HUES64 (cell line): Measurements from ENCODE around the gene CRLF1.
A peak's percentile ranks its signal among the peaks of the same experiment; 100 is the strongest.

ENCODE experiments used
- H3K27ac ChIP-seq: 2 replicates; pipeline ENCODE4 v1.7.0; 2013; ENCODE audit warnings: low read depth, low read length, inconsistent platforms
- H3K27me3 ChIP-seq: 2 replicates; pipeline ENCODE4 v1.6.1; 2013; ENCODE audit warnings: mild to moderate bottlenecking, low read length; ENCODE audit not compliant: insufficient read depth
- H3K36me3 ChIP-seq: 2 replicates; pipeline ENCODE4 v1.6.1; 2013; ENCODE audit warnings: mild to moderate bottlenecking, low read length; ENCODE audit not compliant: insufficient read depth
- H3K4me1 ChIP-seq: 2 replicates; pipeline ENCODE4 v1.6.1; 2013; ENCODE audit warnings: mild to moderate bottlenecking, low read length, moderate library complexity; ENCODE audit not compliant: insufficient read depth
- H3K4me3 ChIP-seq: 2 replicates; pipeline ENCODE4 v1.5.1; 2013; ENCODE audit warnings: mild to moderate bottlenecking, low read length, moderate library complexity
- H3K9ac ChIP-seq: 2 replicates; pipeline ENCODE4 v1.6.1; 2013; ENCODE audit warnings: mild to moderate bottlenecking, low read depth, low read length
- H3K9me3 ChIP-seq: 2 replicates; pipeline ENCODE4 v1.6.1; 2013; ENCODE audit warnings: low read depth, low read length; ENCODE audit not compliant: insufficient read depth
- WGBS: fragments of 150-250, 120-280 bp; methylation state at CpG from one replicate; pipeline ENCODE4 v1.1.7; 2013; ENCODE audit warnings: missing lambda C conversion rate; 5-methylcytosine and 5-hydroxymethylcytosine counted together

The CRLF1 gene

DNA sequence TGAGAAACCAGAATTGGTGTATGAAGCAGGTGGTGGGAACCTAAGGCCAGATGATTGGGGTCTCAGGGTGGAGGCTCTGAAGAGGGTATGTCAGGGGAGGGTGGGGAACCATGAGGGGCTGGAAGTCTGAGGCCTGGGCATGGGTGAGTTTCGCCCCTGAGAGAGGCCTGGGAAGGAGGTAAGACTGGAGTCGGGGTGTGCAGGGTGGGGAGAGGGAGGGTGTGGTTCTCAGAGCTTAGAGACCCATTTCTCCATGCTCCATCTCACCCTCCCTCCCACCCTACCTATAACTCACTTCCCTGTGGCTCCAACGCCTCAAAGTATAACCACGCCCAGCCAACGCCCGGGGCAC is 29.2 kb upstream of the CRLF1 start:
- peaks cover 15% of the 10 kb centered on the region for H3K27me3 ChIP-seq
- WGBS: 25% methylated on average over 6 of the region's 6 CpGs
- no peak overlapping the region for H3K27ac ChIP-seq
- no peaks in the 10 kb centered on the region for H3K36me3 ChIP-seq
- H3K9me3 ChIP-seq: no peaks in the 10 kb centered on the region
- peaks cover 4% of the 10 kb centered on the region; the same call in 1 of the 2 replicates for H3K4me1 ChIP-seq
- H3K9ac ChIP-seq: no peak overlapping the region
- peak overlapping the region; percentile 8; the same call in 1 of the 2 replicates for H3K4me3 ChIP-seq

DNA sequence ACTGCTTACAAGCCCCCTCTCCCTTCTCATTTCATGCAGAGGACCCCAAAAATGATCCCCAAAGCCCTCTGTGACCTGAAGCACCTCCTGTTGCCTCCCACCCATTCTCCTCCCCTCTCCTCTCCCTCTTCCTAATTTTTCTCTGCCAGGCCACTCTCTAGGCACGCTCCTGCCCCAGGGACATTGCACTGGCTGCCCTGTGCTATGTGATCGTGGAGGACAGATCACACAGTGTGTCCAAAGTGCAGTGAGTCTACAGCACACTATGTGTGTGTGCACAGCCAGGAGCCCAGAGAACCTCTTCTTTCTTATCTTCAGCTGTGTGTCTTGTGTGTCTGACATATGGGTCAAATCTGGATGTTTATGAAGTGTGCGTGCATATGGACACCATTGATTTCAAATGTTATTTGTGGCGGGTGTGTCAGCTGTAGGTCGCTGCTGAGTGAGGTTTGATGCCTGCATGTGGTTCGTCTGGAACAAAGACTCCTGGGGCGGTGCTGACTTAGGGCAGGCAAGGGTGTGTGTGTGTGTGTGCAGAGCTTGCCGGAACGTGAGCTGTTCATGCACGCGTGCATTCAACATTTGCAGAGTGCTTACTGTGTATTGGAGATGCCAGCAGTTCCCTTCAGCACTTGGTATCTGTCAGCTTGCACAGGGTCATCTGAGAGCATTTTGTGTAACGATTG is 28.2 kb upstream of the CRLF1 start:
- no peak overlapping the region for H3K27ac ChIP-seq
- H3K27me3 ChIP-seq: peaks cover 15% of the 10 kb centered on the region
- H3K9me3 ChIP-seq: no peaks in the 10 kb centered on the region
- H3K9ac ChIP-seq: no peak overlapping the region
- 80% methylated on average over 12 of the region's 12 CpGs for WGBS
- no peak overlapping the region for H3K4me3 ChIP-seq
- H3K4me1 ChIP-seq: peaks cover 4% of the 10 kb centered on the region; the same call in 1 of the 2 replicates
- no peaks in the 10 kb centered on the region for H3K36me3 ChIP-seq

DNA sequence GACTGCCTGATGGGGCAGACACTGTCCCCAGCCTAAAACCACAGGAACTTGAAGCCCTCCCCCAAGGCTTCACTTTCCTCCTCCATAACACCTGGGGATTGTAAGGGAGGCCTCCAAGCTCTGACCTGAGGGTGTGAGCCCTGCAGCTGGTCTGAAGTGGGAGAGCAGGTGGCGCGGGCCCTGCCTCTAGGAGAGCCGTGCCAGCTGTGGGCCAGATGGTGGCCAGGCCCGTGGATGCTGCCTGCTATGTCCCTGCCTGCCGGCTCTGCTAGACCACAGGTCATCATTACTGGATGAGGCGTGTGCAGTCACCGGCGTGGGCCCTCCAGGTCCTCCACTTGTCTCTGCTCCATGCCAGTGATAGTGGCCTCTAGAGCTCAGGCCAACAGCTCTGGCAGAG is 26.7 kb upstream of the CRLF1 start:
- Histone ChIP-seq H3K36me3 (no peaks in the 10 kb centered on the region), H3K27me3 (peaks cover 15% of the 10 kb centered on the region), H3K9me3 (no peaks in the 10 kb centered on the region), H3K4me1 (peaks cover 4% of the 10 kb centered on the region; the same call in 1 of the 2 replicates), H3K4me3 (no peak overlapping the region), H3K27ac (no peak overlapping the region), H3K9ac (no peak overlapping the region)
- WGBS: 85% methylated on average over 8 of the region's 8 CpGs

DNA sequence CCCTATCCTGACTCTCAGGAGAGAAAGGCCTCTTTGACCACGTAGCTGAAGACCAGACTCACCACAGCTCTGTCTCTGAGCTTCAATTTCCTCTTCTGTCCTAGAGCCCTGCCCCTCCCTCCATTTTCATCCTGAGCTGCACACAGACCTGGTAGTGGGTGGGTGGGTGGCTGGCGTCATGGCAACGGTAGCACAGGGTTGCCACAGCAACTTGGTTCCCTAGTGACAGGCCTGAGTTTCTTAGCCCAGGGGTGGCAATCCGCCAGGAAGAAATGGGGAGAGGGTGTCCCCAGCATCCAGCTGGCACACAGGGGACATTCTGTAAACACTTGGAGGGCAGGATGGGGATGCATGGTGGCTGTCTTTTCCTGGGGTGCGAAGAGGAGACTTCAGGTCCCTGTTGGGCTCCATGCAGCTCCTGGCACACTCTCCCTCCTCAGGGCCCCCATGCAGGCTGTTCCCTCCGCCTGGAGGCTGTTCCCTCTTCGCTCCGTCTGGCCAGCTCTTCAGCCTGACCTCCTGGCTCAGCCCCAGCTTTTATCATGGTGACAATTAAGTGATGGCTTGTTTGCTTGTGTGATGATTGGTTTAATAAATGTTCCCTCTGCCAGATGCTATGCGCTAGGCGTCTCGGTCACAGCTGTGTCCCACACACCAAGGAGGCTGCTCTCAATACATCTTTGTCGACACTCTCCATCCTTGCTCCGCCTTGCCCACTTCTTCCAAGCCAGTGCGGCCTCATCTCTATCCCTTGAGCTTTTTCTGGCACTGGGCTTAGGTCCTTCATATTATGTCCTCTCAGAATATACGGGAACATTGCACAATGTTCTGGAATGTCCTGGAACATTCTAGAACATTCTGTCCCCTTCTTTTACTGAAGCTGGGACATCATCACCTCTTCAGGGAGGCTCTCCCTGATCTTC is 22.8 kb upstream of the CRLF1 start:
- H3K4me1 ChIP-seq: no peaks in the 10 kb centered on the region
- no peaks in the 10 kb centered on the region for H3K9me3 ChIP-seq
- H3K27me3 ChIP-seq: peaks cover 1% of the 10 kb centered on the region
- H3K9ac ChIP-seq: no peak overlapping the region
- no peaks in the 10 kb centered on the region for H3K36me3 ChIP-seq
- H3K4me3 ChIP-seq: no peak overlapping the region
- H3K27ac ChIP-seq: no peak overlapping the region
- 91% methylated on average over 15 of the region's 15 CpGs for WGBS

DNA sequence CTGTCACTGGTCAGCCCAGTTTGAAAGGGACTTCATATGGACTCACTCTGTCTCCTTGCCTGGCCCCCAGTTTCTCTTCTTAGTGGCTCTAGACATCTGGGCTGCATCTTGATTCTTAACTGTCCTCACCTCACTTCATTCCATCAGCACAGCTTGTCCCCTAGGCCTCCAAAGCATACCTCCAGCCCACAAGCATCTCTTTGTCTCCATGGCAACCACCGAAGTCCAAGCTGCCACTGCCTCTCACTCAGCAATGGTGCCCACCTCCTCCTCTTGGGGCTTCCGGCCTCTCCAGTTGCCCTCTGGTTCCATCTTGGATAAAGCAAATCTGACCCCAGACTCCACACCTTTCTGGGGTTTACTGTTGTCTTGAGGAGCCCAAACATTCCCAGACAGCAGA is 20.3 kb upstream of the CRLF1 start:
- 76% methylated on average over 2 of the region's 2 CpGs for WGBS
- H3K27ac ChIP-seq: no peak overlapping the region
- H3K4me3 ChIP-seq: no peak overlapping the region
- no peaks in the 10 kb centered on the region for H3K4me1 ChIP-seq
- H3K36me3 ChIP-seq: no peaks in the 10 kb centered on the region
- H3K9ac ChIP-seq: no peak overlapping the region
- no peaks in the 10 kb centered on the region for H3K9me3 ChIP-seq
- H3K27me3 ChIP-seq: no peaks in the 10 kb centered on the region

GRCh38 chr19:18620902-18621301 is 14.3 kb upstream of the CRLF1 start:
- no peaks in the 10 kb centered on the region for H3K9me3 ChIP-seq
- H3K4me1 ChIP-seq: no peaks in the 10 kb centered on the region
- H3K36me3 ChIP-seq: no peaks in the 10 kb centered on the region
- H3K27me3 ChIP-seq: peaks cover 3% of the 10 kb centered on the region; the same call in 1 of the 2 replicates
- H3K9ac ChIP-seq: no peak overlapping the region
- 86% methylated on average over 7 of the region's 7 CpGs for WGBS
- H3K27ac ChIP-seq: no peak overlapping the region
- H3K4me3 ChIP-seq: no peak overlapping the region

- Histone ChIP-seq H3K27me3 (peaks cover 9% of the 10 kb centered on the region), H3K27ac (no peak overlapping the region), H3K9me3 (no peaks in the 10 kb centered on the region), H3K9ac (no peak overlapping the region), H3K36me3 (no peaks in the 10 kb centered on the region), H3K4me3 (no peak overlapping the region), H3K4me1 (no peaks in the 10 kb centered on the region)
- WGBS: 83% methylated on average over 10 of the region's 10 CpGs
These were observed 13.7 kb upstream of the CRLF1 start for GRCh38 chr19:18620311-18620710.

DNA sequence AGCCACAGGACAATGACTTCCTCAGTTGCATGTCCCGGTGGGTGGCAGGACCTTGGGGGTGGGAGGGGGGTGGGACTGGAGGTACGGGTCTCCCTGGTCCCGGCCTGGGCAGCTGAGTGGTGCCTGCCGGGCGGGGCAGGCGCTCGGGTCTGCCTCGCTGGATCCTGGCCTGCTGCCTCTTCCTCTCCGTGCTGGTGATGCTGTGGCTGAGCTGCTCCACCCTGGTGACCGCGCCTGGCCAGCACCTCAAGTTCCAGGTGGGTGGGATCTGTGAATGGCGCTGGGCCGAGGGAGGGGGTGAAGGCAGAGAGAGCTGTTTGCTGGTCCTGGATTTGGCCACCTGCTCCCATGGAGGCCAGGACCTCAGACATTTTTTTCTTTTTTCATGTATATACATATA is 11.6 kb upstream of the CRLF1 start:
- no peak overlapping the region for H3K4me3 ChIP-seq
- no peak overlapping the region for H3K9ac ChIP-seq
- H3K36me3 ChIP-seq: no peaks in the 10 kb centered on the region
- H3K4me1 ChIP-seq: no peaks in the 10 kb centered on the region
- H3K27me3 ChIP-seq: peaks cover 30% of the 10 kb centered on the region
- WGBS: 91% methylated on average over 13 of the region's 13 CpGs
- H3K9me3 ChIP-seq: no peaks in the 10 kb centered on the region
- H3K27ac ChIP-seq: no peak overlapping the region

- H3K4me3 ChIP-seq: no peak overlapping the region
- H3K27ac ChIP-seq: no peak overlapping the region
- peaks cover 37% of the 10 kb centered on the region for H3K27me3 ChIP-seq
- H3K9me3 ChIP-seq: no peaks in the 10 kb centered on the region
- H3K9ac ChIP-seq: no peak overlapping the region
- no peaks in the 10 kb centered on the region for H3K4me1 ChIP-seq
- no peaks in the 10 kb centered on the region for H3K36me3 ChIP-seq
These were observed 11.0 kb upstream of the CRLF1 start for GRCh38 chr19:18617562-18617961.

- peaks cover 7% of the 10 kb centered on the region for H3K4me1 ChIP-seq
- no peak overlapping the region for H3K4me3 ChIP-seq
- no peak overlapping the region for H3K27ac ChIP-seq
- H3K27me3 ChIP-seq: peaks cover 52% of the 10 kb centered on the region
- no peaks in the 10 kb centered on the region for H3K36me3 ChIP-seq
- H3K9me3 ChIP-seq: no peaks in the 10 kb centered on the region
- H3K9ac ChIP-seq: no peak overlapping the region
- 87% methylated on average over 3 of the region's 3 CpGs for WGBS
These were observed 9.4 kb upstream of the CRLF1 start for GRCh38 chr19:18616023-18616422.

- 17% methylated on average over 23 of the region's 23 CpGs for WGBS
- no peak overlapping the region for H3K27ac ChIP-seq
- peaks cover 75% of the 10 kb centered on the region for H3K27me3 ChIP-seq
- no peak overlapping the region for H3K9ac ChIP-seq
- H3K36me3 ChIP-seq: no peaks in the 10 kb centered on the region
- H3K4me1 ChIP-seq: peaks cover 21% of the 10 kb centered on the region
- peak overlapping the region; percentile 54 for H3K4me3 ChIP-seq
- no peaks in the 10 kb centered on the region for H3K9me3 ChIP-seq
These were observed 7.1 kb upstream of the CRLF1 start for GRCh38 chr19:18613589-18614234.
